ENCODE results near the gene KCND2.
A peak's percentile ranks its signal among the peaks of the same experiment; 100 is the strongest.
"Not testable (repeated sequence)": the region's sequence is repeated elsewhere in the genome, so short reads cannot be mapped to it uniquely, and the experiment has no call there.

KCND2 gene

DNA sequence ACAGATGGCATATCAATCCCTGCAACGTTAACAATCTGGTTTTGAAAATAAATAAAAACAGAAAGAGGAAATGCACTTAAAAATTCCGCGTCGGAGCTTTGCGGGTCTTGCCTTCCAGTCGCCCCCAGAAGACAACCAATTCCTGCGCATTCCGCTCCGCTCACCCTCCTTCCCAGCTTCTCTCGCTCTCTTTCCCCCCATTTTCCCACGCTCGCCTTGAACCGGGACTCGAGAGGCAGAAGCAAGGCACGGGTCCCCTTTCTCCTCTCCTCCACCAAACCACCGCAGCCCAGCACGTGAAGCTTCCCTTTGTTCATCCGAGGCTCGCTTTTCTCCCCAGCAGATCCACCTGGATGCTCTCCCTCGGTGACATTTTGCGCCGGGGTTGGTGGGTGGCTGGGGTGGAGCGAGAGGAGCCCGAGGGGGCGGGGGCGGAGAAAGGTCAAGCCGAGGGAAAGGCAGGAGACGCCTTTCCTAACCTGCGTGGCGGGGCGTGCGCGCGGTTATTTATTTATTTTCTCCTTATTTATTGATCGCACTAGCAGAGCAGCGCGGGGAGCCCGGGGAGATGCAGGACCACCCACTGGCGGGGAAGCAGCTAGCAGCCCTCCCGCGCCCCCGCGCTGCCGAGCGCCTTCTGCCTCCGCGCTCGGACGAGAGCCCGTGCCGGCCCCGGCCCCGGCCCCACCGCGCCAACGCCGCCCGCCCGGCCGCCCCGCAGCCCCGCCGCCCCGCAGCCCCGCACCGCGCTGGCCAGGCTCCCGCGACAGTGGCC, at the start of gene KCND2:
Gene KCND2 (plus strand): TSS at position 475 of the 775 bp plus-strand sequence.
- peak; percentile 28 for DNase-seq (ENCODE audit: low read depth)

DNA sequence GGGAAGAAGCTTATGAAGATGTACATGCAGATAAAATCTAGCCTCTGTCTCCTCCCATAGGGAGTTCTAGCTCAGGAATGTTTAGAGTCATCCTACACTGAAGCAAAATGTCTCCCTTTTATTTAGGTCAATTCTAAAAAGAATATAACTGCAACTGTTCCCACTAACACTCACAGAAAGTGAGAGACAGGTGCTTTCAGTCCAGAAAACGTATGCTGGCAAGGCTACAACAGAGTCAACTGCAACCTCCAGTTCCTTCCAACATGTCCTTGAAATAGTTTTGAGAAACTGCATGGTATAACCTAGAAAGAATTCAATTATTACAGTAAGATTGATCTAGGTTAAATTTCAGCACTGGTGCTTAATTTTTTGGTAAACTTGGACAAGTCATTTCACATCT, 46.8 kb upstream of the KCND2 start:
- DNase-seq (ENCODE audit: low read depth) = no peak

DNA sequence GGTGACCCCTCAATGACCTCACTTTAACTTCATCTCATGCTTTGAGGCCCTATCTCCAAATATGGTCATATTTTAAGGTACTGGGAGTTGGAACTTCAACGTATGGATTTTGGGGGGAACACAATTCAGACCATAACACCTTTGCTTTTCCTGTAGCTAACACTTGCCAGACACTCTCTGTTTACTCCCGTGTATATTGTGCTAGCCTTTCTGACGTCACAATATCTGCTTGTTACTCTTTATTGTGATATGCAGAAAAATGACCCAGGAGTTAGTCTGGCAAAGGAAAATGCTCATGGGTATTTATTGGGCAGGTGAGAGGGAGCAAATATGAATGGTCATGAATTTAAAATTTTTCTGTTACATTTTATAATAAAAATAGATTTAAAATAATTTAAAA, 45.7 kb upstream of the KCND2 start:
- DNase-seq (ENCODE audit: low read depth) = no peak

DNA sequence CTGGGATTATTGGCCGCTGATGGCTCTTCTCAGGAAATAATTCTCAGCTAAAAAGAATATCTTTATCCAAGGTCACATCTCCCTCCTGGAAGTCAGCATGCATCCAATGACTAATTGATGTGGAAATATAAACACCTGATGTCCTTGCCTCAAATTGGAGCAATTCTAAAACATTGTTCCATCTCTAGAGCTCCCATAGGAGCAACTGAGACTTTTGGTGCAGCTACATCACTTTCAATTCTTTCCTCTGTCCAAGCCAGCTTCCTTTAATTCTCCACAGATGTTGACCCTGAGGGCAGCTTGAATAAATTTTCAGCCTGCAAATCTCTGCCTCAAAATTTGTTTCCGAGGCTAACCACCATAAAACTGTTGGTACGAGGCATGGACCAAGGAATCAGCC, 43.9 kb upstream of the KCND2 start:
- DNase-seq (ENCODE audit: low read depth) = no peak

DNA sequence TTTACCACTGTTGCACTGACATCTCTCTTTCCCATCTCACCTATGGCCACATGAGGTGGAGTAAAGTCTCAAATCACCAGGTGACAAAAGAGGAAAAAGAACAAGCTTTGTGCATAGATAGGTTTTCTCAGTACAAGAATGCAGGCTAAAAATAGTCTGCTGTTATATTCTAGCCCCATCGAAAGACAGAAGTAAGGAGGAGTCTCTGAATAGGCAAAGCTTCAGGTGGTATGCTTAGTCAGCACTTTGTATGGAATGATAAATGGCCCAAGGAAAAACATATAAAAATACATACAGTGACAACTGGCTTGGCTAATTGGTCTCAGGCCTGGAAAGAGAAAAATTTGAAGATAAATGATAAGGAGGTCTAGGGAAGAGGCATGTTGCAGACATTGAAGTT, 39.6 kb upstream of the KCND2 start:
- no peak for DNase-seq (ENCODE audit: low read depth)

DNA sequence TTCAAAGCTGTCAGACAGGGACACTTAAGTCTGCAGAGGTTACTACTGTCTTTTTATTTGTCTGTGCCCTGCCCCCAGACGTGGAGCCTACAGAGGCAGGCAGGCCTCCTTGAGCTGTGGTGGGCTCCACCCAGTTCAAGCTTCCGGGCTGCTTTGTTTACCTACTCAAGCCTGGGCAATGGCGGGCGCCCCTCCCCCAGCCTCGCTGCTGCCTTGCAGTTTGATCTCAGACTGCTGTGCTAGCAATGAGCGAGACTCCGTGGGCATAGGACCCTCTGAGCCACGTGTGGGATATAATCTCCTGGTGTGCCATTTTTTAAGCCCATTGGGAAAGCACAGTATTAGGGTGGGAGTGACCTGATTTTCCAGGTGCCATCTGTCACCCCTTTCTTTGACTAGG, 32.6 kb upstream of the KCND2 start:
- not testable (repeated sequence) for DNase-seq (ENCODE audit: low read depth)

DNA sequence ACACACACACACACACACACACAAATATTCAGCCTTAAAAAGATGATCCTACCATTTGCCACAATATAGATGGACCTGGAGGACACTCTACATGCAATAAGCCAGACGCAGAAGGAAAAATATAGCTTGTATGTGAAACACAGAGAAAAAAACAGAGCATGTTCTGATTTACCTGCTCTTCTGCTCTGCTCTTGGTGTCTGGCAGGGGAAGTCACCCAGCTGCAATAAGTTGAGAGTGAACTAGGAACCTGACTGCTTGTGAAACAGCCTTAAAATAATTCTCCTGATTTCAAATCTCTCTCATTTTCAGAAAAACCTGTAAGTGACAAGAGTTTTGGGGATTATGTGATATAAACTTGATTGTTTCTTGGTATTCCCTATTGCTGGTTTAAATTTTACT, 31.0 kb upstream of the KCND2 start:
- DNase-seq (ENCODE audit: low read depth) = no peak

DNA sequence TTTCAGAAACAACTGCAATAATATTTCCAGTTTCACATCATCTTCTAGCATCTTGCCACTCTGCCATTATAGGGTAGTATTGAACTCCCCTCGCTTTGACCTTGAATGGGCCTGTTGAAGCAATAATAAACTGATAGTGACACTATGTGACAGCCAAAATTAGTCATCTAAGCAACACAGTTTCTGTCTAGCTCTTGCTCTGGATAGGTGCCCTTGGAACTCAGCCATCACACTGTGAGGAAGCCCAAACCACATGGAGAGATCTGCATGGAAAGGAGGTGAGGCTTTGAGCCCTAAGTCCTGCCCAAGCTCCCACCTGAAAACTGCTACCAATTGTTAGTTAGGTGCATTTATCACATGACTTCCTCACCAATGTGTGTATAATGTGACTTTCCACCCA, 18.1 kb upstream of the KCND2 start:
- no peak for DNase-seq (ENCODE audit: low read depth)

DNA sequence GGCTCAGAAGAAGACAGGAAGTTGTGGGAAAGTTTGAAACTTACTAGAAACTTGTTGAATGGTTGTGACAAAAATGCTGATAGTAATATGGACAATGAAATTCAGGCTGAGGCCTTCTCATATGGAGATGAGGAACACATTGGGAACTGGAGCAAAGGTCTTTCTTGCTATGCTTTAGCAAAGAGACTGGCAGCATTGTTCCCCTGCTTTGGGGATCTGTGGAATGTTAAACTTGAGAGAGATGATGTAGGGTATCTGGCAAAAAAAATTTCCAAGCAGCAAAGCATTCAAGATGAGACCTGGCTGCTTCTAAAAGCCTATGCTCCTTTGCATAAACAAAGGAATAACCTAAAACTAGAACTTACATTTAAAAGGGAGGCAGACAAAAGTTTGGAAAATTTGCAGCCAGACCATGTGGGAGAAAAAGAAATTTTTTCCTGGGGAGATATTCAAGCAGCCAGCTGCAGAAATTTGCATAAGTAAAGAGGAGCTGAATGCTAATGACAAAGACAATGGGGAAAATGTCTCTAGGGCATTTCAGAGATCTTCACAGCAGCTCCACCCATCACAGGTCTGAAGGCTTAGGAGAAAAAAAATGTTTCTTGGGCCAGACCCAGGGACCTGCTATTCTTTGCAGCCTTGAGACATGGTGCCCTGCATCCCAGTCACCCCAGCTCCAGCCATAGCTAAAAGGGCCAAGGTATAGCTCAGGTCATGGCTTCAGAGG, 16.5 kb upstream of the KCND2 start:
- no peak for DNase-seq (ENCODE audit: low read depth)

DNA sequence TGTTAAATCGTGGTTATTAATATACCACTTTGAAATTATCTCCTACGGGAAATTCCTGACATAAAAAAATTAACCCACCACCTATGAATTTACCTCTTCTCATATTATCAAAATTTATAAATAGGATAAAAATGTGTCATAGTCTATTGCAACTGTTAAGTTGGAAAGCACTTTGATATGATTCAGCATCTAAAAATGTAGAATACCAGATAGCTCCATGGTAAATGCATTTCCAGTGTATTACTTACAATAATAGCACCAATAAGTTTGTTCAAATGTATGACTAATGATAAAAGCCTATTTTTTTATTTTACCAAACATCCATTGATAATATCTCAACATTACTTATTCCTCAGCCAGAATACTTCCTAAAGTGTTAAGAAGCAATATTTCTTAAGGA, 13.6 kb upstream of the KCND2 start:
- DNase-seq (ENCODE audit: low read depth) = peak; percentile 55

DNA sequence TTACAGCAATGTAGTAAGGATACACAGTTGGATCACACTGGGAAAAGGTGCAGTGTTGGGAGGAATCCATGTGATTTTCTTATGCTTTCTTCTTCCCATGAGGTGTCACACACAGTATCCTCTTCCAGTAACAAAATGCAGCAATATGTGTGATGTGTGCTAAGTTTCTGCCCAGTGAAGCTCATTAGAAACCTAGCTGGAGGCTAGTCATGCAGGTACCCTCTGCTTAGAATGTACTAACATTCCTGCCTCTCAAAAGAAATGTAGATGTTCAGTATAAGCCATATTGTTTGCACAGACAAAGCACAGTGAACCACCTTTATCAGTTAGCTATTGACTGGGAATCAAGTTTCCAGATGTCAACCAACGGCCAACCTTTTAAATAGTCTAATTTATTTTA, 12.9 kb upstream of the KCND2 start:
- no peak for DNase-seq (ENCODE audit: low read depth)

DNA sequence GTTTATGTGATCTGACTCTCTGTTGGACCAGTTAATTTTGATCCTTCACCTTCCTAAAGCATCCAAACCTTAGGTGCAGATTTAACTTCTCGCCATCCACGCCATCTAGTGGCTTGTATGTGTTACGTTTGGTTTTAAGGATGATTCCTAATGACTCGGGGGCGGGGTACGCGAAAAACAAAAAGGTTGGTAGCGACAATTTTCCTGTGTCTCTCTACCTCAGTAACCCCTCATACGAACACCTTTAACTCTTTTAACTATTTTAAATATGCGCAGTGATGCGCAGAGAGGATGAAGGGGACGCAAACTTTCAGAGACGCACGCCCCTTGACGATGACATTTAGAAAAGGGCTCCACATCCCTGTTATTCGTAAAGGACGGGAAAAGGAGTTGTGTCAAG, 714 bp upstream of the KCND2 start:
- peak; percentile 72 for DNase-seq (ENCODE audit: low read depth)

DNA sequence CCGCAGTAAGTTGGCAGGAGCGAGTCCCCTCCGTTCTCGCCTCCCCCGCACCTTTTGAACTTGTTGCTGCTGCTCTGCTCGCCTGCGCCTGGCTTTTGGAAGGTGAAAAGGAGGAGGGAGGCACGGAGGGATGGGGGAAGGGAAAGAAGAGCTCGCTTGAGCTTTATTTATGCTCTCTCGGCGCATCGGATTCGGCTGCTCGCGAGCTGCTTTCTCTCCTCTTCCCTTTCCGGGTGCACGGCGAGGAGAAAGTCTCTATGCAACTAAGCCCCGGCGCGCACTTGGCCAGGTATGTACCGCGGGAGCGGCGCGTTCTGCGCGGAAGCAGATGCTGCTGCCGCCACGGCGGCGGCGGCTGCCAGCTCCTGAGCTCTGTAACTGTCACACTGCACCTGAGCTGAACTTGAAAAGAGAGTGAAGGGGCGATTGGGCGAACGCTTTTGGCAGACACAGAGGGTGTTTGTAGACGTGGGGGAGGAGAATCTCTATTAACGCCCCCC, 551 bp downstream of the KCND2 start:
- peak; percentile 61 for DNase-seq (ENCODE audit: low read depth)

DNA sequence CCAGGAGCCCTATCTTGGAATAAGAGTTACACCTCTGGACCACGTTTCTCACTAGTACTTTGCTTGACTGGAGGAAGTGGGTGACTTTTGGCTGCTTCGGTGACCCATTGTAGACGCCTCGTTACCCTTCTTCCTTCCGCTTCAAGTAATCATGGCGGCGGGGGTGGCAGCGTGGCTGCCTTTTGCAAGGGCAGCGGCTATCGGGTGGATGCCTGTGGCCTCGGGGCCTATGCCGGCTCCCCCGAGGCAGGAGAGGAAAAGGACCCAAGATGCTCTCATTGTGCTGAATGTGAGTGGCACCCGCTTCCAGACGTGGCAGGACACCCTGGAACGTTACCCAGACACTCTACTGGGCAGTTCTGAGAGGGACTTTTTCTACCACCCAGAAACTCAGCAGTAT, 1.5 kb downstream of the KCND2 start:
- DNase-seq (ENCODE audit: low read depth) = no peak

DNA sequence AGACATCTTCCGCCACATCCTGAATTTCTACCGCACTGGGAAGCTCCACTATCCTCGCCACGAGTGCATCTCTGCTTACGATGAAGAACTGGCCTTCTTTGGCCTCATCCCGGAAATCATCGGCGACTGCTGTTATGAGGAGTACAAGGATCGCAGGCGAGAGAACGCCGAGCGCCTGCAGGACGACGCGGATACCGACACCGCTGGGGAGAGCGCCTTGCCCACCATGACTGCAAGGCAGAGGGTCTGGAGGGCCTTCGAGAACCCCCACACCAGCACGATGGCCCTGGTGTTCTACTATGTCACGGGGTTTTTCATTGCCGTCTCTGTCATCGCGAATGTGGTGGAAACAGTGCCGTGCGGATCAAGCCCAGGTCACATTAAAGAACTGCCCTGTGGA, 1.9 kb downstream of the KCND2 start:
- DNase-seq (ENCODE audit: low read depth) = no peak

DNA sequence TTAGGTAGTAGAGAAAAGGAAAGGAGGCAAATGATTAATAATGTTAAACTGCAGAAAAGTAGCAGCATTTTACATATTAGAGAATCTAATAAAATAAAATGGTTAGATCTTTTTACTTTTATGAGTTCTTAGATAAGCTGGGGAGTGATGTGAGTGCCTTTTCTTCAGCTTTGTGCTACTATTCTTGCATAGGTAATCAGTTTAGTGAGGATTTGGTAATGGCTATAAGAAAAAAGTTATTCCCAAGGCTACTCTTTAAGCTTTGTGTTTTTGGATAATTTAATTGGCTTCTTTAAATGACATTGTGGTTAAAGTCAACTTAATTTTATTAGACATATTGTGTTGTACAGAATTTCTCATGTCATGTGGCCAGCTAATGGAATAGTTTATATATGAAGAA, 3.7 kb downstream of the KCND2 start:
- DNase-seq (ENCODE audit: low read depth) = no peak

DNA sequence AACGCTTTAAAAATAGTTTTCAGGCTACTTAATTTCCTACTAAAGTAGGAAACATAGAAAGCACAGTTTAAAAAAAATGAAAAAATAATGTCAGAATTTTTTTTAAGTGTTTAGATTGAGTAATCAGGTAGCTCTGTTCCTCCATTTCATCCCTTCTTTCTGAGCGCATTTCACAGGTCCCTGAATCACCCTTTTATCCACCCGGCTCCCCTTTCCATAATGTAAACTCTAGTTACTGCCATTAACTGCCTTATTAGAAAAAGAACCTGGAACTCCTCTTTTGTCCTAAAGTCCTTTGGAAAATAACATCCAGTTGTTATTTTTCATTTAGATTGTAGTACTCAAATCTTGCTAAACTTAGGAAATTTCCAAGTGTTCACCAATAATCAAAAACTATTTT, 5.8 kb downstream of the KCND2 start:
- no peak for DNase-seq (ENCODE audit: low read depth)

DNA sequence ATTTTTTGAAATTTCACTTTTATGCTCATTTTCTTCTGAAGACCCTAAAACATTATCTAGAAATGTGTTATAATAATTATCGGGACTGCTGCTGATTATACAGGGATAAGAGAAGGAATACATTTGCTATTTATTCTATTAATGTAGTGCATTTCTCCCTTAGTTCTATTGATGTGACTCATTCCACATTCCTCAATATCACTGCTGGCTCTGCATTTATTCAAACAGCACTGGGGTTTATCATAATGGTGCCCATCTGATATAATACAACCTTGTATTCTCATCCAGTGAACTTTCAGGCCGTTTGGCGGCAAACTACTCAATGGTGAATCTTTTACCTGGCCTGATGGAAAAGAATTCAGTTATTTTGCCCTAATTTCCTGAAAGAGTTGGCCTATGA, 7.8 kb downstream of the KCND2 start:
- DNase-seq (ENCODE audit: low read depth) = peak; percentile 52

DNA sequence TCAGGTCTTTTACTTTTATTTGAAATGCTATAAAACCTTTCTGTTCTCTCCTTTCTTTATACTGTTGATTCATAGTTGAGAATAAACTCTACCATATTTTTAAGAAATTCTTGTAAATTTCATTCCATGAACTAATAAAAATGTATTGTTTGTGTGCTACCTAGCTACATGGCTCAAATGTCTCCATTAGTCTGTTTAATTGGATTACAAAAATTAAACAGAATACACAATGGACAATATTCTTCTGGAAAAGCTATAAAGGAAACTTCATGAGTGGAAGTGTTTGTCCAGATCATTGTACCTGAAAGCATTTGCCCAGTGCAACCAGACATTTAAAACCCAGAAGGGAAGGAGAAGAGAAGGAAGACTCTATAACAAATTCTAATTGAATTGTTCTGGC, 20.1 kb downstream of the KCND2 start:
- DNase-seq (ENCODE audit: low read depth) = no peak

DNA sequence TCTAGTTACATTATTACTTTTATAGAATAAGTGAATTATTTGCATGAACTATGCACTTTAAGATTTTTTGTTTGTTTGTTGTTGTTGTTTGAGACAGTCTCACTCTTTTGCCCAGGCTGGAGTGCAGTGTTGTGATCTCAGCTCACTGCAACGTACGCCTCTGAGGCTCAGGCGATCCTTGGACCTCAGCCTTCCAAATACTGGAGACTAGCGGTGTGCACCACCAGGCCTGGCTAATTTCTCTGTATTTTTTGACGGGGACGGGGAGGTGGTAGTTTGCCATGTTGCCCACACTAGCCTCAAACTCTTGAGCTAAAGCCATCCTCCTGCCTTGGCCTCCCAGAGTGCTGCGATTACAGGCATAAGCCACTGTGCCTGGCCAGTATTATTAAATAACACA, 29.2 kb downstream of the KCND2 start:
- DNase-seq (ENCODE audit: low read depth) = no peak

DNA sequence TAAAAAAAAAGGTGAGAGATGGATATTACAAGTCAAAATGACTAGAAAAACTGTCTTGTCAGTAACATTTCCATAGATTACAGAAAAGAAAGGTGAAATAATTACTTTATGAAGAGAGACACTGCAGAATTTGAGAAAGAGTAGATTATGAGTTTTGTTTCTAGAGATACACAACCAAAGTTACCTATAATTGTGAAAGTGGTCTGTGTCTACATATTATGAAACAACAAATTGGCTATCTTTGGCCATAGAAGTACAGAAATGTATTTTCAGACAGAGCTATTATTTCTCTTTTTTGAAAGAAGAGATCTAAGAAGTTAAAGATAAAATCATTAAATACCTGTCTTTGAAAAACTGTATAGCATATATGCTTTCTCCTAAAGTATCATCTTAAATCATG, 30.1 kb downstream of the KCND2 start:
- no peak for DNase-seq (ENCODE audit: low read depth)

DNA sequence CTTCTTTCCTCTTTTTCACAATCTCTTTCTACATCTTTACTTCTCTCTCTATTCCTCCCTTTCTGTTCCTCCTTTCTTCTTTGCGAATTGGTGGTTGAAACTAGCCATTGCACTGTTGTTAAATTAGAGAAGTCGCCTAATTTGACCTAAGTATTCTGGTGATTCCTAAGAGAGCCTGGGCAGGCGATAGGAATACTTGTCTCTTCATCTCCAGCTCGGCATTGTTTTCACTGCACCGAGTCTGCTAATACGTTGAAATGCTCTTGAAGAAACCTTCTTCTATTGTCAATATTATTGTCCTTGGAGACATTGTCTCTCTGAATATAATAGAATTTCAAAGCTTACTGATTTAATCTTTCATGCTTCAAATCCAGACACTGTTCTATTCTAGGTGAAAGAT, 31.7 kb downstream of the KCND2 start:
- no peak for DNase-seq (ENCODE audit: low read depth)

DNA sequence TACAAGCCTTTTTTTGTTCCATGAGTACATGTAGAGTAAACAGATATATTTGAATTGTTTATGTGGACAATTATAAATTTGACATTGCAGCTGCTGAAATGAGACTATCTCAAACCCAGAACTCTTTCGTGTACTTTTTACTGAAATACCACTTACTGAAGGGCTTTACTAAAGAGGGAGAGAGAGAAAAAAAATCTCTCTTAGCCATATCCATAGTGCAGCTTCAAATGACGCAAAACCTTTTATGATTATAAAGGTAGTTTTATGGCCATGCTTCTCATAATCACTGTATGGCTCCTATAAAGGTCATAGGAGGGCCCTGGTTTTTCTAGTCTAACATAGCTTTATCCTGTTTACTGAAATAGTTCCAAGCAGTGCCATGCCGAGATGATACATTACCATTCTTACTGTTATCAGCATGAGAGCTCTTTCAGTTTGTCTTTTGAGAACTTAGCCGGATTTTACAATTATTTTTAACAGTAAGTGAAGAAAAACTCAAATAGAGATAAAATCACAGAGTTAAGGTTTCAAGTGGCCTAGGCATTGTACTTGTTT, 35.1 kb downstream of the KCND2 start:
- peak; percentile 90 for DNase-seq (ENCODE audit: low read depth)

Measured in amniotic epithelial cell (primary cell).